ENCODE measurements around the gene ACVR1B.

The ACVR1B gene

GRCh38 chr12:52019113-52019770 is 67.7 kb downstream of the ACVR1B start:
- no peak overlapping the region for H3K9ac ChIP-seq (ENCODE audit: low read length)
- no peaks in the 10 kb centered on the region for H3K9me3 ChIP-seq (ENCODE audit: insufficient read depth, low read length)

GRCh38 chr12:52020539-52021336 is 69.2 kb downstream of the ACVR1B start:
- Histone ChIP-seq H3K27ac (ENCODE audit: low read length) (no peak overlapping the region), H3K36me3 (replicated peaks; ENCODE audit: low read depth, low read length) (no peaks in the 10 kb centered on the region), H2AFZ (ENCODE audit: low read depth, low read length) (no peak overlapping the region; the same call in 1 of the 2 replicates), H3K79me2 (ENCODE audit: low read length) (no peaks in the 10 kb centered on the region), H3K4me1 (ENCODE audit: low read length) (peaks cover 26% of the 10 kb centered on the region), H3K27me3 (ENCODE audit: low read depth, low read length) (peaks cover 22% of the 10 kb centered on the region), H4K20me1 (ENCODE audit: insufficient read depth, low read length) (no peaks in the 10 kb centered on the region), H3K4me3 (ENCODE audit: low read length) (peak overlapping the region; percentile 61), H3K9me3 (ENCODE audit: insufficient read depth, low read length) (no peaks in the 10 kb centered on the region), H3K9ac (ENCODE audit: low read length) (no peak overlapping the region; the same call in 1 of the 2 replicates), H3K4me2 (ENCODE audit: low read length) (peak overlapping the region; percentile 70)
- peak; percentile 86 for TF ChIP-seq CTCF (IDR thresholded peaks at IDR 0.05; ENCODE audit: low read depth, low read length)
- no peak for TF ChIP-seq EZH2phosphoT487 (IDR thresholded peaks at IDR 0.05; ENCODE audit: low read depth)

More at GRCh38 chr12:52019113-52019770, 67.7 kb downstream of the ACVR1B start:
- TF ChIP-seq EZH2phosphoT487 (IDR thresholded peaks at IDR 0.05; ENCODE audit: low read depth) (no peak), CTCF (IDR thresholded peaks at IDR 0.05; ENCODE audit: low read depth, low read length) (no peak)
- no peaks in the 10 kb centered on the region for H3K36me3 ChIP-seq (replicated peaks; ENCODE audit: low read depth, low read length)
- no peaks in the 10 kb centered on the region for H4K20me1 ChIP-seq (ENCODE audit: insufficient read depth, low read length)
- no peak overlapping the region for H3K4me3 ChIP-seq (ENCODE audit: low read length)
- peaks cover 26% of the 10 kb centered on the region for H3K4me1 ChIP-seq (ENCODE audit: low read length)
- no peak overlapping the region for H2AFZ ChIP-seq (ENCODE audit: low read depth, low read length)
- no peak overlapping the region for H3K27ac ChIP-seq (ENCODE audit: low read length)
- H3K4me2 ChIP-seq (ENCODE audit: low read length) = no peak overlapping the region
- H3K79me2 ChIP-seq (ENCODE audit: low read length) = no peaks in the 10 kb centered on the region
- H3K27me3 ChIP-seq (ENCODE audit: low read depth, low read length) = peaks cover 20% of the 10 kb centered on the region

- H3K27ac ChIP-seq (ENCODE audit: low read length) = no peak overlapping the region
- H3K4me2 ChIP-seq (ENCODE audit: low read length) = peak overlapping the region; percentile 90
- no peaks in the 10 kb centered on the region for H4K20me1 ChIP-seq (ENCODE audit: insufficient read depth, low read length)
- peak overlapping the region; percentile 75 for H3K4me3 ChIP-seq (ENCODE audit: low read length)
- H3K4me1 ChIP-seq (ENCODE audit: low read length) = peaks cover 38% of the 10 kb centered on the region
- H3K27me3 ChIP-seq (ENCODE audit: low read depth, low read length) = peaks cover 22% of the 10 kb centered on the region
- peak overlapping the region; percentile 34 for H3K9ac ChIP-seq (ENCODE audit: low read length)
- H3K9me3 ChIP-seq (ENCODE audit: insufficient read depth, low read length) = no peaks in the 10 kb centered on the region
- H2AFZ ChIP-seq (ENCODE audit: low read depth, low read length) = peak overlapping the region; percentile 41; the same call in 1 of the 2 replicates
- H3K79me2 ChIP-seq (ENCODE audit: low read length) = no peaks in the 10 kb centered on the region
- no peak for TF ChIP-seq CTCF (IDR thresholded peaks at IDR 0.05; ENCODE audit: low read depth, low read length)
- TF ChIP-seq EZH2phosphoT487 (IDR thresholded peaks at IDR 0.05; ENCODE audit: low read depth) = no peak
- no peaks in the 10 kb centered on the region for H3K36me3 ChIP-seq (replicated peaks; ENCODE audit: low read depth, low read length)
These were observed 71.3 kb downstream of the ACVR1B start for GRCh38 chr12:52022841-52023181.

Measured in OCI-LY3 (cell line).